Fibroblast of the aortic adventitia (primary cell): ENCODE measurements around the gene NUSAP1. TPM values are rescaled to one million over a fixed set of nuclear protein-coding genes. Genes with fewer than 3 reads are reported as not detected.
"Not testable (repeated sequence)": the region's sequence is repeated elsewhere in the genome, so short reads cannot be mapped to it uniquely, and the experiment has no call there.

Source experiments
- DNase-seq: peaks from one replicate; pipeline ENCODE4 v3.0.0-alpha.2; 2010; ENCODE audit warnings: low read depth
- H3K4me3 ChIP-seq: 2 replicates; pipeline ENCODE4 v1.5.1; 2011; ENCODE audit warnings: low read depth, mild to moderate bottlenecking, control low read depth, low read length, moderate library complexity
- CTCF ChIP-seq: IDR thresholded peaks from 2 replicates; pipeline ENCODE4 v1.5.1; 2011; ENCODE audit warnings: mild to moderate bottlenecking, low read length, control low read depth, inconsistent platforms; ENCODE audit not compliant: insufficient read depth
- total RNA-seq: library from RNA; depleted of rRNA; stranded (reverse); fragments of >200 nt; gene quantifications from 2 replicates; pipeline ENCODE4 v1.2.3, GENCODE V29; 2012; ENCODE audit warnings: low replicate concordance

Gene NUSAP1
- total RNA-seq, 1 donor = 85.8 TPM

- TF ChIP-seq CTCF = no peak
- H3K4me3 ChIP-seq = no peak overlapping the region
- no peak for DNase-seq
Measured at GRCh38 chr15:41307679-41308078, 25.0 kb upstream of the NUSAP1 start.

DNA sequence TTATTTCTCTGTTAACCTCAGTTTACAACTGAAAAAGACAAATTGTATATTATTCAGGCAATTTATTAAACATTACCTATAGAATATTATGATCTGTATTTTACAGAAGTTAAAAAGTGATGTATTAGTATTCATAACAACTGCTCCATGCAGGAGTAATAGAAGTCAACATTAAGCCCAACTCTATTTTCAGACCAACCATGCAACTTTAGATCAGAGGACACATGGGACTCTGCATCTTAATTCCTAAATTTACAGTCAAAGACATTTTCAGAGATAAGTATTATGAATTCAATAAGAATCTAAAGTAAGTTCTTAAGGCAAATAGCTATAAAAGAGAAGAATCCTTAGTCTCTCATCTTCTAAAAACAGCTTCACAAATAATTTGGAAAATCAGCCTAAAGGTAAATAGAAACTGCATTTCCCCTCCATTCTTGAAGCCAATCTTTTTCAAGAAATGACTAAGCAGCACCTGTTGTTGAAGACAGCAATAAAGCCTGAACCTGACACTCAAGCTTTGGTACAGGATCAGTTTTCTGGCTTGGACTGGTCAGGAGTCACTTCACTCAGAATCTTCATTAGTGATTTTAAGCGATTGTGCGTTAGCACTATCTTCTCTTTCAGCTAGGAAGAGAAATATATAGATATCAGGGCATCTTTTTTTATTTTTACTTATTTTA, 23.3 kb upstream of the NUSAP1 start:
- TF ChIP-seq CTCF = no peak
- no peak for DNase-seq
- no peak overlapping the region for H3K4me3 ChIP-seq

DNA sequence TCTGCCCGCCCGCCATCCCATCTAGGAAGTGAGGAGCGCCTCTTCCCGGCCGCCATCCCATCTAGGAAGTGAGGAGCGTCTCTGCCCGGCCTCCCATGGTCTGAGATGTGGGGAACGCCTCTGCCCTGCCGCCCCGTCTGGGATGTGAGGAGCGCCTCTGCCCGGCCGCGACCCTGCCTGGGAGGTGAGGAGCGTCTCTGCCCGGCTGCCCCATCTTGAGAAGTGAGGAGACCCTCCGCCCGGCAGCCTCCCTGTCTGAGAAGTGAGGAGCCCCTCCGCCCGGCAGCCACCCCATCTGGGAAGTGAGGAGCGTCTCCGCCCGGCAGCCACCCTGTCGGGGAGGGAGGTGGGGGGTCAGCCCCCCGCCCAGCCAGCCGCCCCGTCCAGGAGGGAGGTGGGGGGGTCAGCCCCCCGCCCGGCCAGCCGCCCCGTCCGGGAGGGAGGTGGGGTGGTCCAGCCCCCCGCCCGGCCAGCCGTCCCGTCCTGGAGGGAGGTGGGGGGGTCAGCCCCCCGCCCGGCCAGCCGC, 11.8 kb upstream of the NUSAP1 start:
- DNase-seq, H3K4me3 ChIP-seq: not testable (repeated sequence)

- H3K4me3 ChIP-seq = no peak overlapping the region
- no peak for TF ChIP-seq CTCF
- DNase-seq = no peak
Measured at GRCh38 chr15:41323611-41324010, 9.1 kb upstream of the NUSAP1 start.

DNA sequence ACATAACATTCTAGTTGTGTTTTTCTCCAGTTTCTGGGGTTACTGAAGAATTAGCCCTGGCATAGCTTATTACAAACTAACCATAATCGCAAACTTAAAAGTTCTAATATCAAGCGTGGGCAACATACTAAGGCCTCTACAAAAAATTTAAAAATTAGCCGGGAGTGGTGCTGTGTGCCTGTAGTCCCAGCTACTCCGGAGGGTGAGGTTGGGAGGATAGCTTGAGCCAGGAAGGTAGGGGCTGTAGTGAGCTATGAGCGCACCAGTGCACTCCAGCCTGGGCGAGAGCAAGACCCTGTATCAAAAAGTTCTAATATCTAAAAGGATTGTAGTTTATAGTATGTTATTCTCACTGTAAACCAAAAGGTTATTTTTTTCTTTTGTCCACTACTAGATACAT, 1.4 kb upstream of the NUSAP1 start:
- no peak for TF ChIP-seq CTCF
- no peak for DNase-seq
- H3K4me3 ChIP-seq = no peak overlapping the region

- peak overlapping the region; percentile 93 for H3K4me3 ChIP-seq
- peak; percentile 49 for DNase-seq
- peak; percentile 80 for TF ChIP-seq CTCF
Measured at GRCh38 chr15:41331833-41332193, 868 bp upstream of the NUSAP1 start.

- DNase-seq = no peak
- peak overlapping the region; percentile 94 for H3K4me3 ChIP-seq
- no peak for TF ChIP-seq CTCF
Measured at GRCh38 chr15:41333026-41333562, 413 bp downstream of the NUSAP1 start.
